ENCODE data around the gene RNASEH1. TPM values are rescaled to one million over a fixed set of nuclear protein-coding genes. Genes with fewer than 3 reads are reported as not detected.
"Not testable (repeated sequence)": the region's sequence is repeated elsewhere in the genome, so short reads cannot be mapped to it uniquely, and the experiment has no call there.

Gene RNASEH1
- total RNA-seq, 1 donor from 2014 or later, result 23.4 TPM

DNA sequence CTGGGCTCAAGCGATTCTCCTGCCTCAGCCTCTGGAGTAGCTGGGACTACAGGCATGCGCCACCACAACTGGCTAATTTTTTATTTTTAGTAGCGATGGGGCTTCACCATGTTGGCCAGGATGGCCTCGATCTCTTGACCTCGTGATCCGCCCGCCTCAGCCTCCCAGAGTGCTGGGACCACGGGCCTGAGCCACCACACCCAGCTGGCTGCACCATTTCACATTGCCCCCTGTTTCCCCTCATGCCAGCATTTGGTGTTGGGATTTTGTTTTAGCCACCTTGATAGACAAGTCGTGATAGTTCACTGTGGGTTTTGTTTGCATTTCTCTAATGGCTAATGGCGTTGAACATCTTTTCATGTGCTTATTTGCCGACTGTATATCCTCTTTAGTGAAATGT, 31.0 kb upstream of the RNASEH1 start:
- no peak for DNase-seq (ENCODE audit: low read depth in 2 of 2)

- no peak for DNase-seq (ENCODE audit: low read depth in 2 of 2)
Measured at GRCh38 chr2:3588084-3588483, 30.0 kb upstream of the RNASEH1 start.

DNA sequence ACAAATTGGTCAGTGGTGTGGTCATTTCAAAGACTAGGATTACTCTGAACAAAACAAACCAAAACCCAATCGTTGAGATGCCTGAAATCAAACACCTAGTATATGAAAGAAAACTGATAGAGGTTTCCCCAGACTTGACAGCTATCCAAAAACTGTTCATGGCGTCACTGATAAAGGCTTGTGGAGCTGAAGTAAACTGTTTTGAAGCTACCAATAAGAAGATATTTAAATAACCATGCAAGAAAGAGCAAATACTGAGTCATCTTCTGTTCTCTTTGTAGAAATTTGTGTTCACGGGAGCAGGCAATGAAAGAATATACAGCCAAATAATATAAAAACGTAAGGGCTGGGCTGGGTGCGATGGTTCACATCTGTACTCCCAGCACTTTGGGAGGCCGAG, 29.3 kb upstream of the RNASEH1 start:
- no peak for DNase-seq (ENCODE audit: low read depth in 2 of 2)

GRCh38 chr2:3587021-3587420, 28.9 kb upstream of the RNASEH1 start:
- no peak for DNase-seq (ENCODE audit: low read depth in 2 of 2)

DNA sequence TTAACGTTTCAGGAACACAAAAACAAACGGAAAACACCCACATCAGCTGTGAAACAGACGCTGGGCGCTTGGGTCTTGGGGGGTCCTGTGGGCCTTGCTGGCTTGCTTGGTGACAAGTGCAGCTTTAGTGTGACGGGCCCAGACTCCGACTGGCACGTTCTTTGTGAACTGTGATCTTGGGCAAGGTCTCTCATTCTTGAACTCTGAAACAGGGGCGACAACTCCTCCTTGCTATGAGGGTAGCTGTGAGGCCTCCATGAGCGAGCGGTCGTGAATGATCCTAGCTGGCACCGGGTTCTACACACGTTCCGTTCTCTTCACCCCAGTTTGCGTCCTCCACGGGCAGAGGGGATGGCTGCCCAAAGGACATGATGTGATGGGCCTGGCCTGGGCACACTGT, 28.1 kb upstream of the RNASEH1 start:
- DNase-seq (ENCODE audit: low read depth in 2 of 2), result no peak

DNA sequence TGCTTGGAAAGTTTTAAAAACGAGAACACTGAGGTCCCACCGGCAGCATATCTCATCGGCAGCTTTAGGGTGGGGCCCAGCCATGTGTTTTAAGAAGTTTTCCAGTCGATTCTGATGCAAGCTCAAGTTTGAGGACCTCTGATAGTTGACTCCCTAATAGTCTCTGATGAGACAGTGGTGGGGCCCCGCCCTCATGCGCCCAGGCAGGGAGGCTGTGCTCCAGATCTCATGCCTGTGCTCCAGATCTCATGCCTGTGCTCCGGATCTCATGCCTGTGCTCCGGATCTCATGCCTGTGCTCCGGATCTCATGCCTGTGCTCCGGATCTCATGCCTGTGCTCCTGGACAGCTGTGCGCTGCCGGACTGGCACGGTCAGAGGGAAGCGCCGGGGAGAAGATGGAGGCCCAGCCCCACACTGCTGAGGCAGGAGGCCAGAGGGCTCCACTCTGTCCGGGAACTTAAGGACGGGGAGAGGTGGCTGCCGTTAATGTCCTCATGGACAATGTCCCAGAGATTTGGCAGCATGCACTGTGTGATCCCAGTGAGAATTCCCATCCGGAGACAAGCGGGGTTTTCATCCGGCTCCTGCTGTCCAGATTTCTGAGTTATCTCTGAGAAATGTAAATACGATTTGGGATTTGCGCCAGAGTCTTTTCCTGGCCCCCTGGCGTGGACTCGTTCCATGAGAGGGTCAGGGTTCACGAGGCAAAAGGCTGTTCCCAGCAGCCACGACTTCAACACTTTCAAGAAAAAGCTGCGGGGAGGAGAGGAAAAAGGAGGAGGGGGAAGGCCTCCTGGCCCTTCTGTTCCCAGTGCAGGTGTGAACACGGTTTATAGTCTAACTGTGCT, 27.4 kb upstream of the RNASEH1 start:
- peak; percentile 80 to 81 for DNase-seq (ENCODE audit: low read depth in 2 of 2)

GRCh38 chr2:3584608-3585260, 26.6 kb upstream of the RNASEH1 start:
- no peak for DNase-seq (ENCODE audit: low read depth in 2 of 2)

- DNase-seq (ENCODE audit: low read depth in 2 of 2), result no peak
Measured at GRCh38 chr2:3584076-3584475, 25.9 kb upstream of the RNASEH1 start.

- DNase-seq (ENCODE audit: low read depth in 2 of 2), result no peak
Measured at GRCh38 chr2:3581367-3582262, 23.5 kb upstream of the RNASEH1 start.

GRCh38 chr2:3580449-3580848, 22.3 kb upstream of the RNASEH1 start:
- DNase-seq (ENCODE audit: low read depth in 2 of 2), result no peak

- peak in 1 of 2 donors; percentile 33 for DNase-seq (ENCODE audit: low read depth in 2 of 2)
Measured at GRCh38 chr2:3578987-3579386, 20.9 kb upstream of the RNASEH1 start.

DNA sequence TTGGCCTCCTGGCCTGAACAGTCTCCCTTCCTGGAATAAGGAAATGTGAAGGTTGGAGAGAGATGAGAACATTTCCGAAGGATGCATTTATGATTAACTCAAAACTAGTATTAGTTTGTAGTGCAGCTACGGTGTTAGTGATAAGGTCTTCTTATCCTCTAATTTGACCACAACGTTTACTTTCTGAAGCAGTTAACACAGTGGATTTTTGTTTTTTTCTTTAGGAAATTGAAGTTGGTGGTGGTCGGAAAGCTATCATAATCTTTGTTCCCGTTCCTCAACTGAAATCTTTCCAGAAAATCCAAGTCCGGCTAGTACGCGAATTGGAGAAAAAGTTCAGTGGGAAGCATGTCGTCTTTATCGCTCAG, 18.1 kb upstream of the RNASEH1 start:
- DNase-seq (ENCODE audit: low read depth in 2 of 2), result not testable (repeated sequence)

- DNase-seq (ENCODE audit: low read depth in 2 of 2), result peak; percentile 26 to 46
Measured at GRCh38 chr2:3575534-3576262, 17.6 kb upstream of the RNASEH1 start.

DNA sequence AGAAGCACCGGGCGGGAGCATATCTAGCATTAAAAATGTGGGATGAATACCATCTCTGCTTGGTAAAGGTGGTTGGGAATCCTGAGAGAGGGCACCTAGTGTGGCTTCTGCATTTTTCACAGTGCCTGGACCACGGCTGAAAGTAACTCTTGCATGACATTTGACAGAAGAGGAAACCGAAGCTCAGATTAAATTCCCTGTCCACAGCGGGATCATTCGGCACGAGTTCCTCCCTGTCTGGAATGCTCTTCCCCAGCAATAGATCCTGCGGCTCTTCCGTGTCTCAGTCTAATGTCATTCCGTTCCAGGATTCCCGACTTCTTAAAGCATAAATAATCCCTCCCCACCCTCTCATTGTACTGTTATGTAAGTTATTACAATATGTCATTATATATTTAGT, 16.0 kb upstream of the RNASEH1 start:
- DNase-seq (ENCODE audit: low read depth in 2 of 2), result no peak

DNA sequence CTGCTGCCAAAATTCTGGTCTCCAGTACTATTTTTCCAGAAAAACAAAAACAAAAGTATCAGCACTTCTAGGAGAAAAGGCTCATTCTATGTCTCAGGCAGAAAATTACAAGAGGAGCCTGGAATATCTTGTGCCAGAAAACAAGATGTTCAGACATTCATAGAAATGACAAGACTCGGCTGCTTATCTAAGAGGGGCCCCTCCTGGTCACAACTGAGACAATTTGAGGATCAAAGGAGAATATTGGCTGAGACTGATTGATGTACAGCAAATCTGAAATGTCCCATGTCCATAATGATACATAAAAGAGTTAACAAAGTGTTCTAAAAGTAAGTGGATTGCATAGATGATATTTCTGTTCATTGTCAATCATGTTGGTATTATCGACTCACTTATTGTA, 14.5 kb upstream of the RNASEH1 start:
- no peak for DNase-seq (ENCODE audit: low read depth in 2 of 2)

DNA sequence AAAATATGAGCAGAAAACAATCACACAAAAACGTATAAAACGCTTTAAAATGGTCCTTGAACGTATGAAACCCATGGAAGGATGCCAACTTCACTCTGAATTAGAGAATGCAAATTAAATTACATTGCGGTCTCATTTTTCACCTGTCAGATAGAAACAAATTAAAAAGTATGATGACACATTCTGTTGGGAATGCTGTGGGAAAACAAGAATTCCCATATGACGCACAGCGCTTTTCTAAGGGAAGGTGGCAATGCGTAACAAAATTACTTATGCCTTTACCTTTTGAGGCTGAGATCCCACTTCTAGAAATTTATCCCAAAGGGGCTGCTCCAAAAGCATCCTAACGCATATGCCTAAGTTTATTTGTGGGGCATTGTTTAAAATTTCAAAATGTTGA, 13.2 kb upstream of the RNASEH1 start:
- DNase-seq (ENCODE audit: low read depth in 2 of 2), result no peak

DNA sequence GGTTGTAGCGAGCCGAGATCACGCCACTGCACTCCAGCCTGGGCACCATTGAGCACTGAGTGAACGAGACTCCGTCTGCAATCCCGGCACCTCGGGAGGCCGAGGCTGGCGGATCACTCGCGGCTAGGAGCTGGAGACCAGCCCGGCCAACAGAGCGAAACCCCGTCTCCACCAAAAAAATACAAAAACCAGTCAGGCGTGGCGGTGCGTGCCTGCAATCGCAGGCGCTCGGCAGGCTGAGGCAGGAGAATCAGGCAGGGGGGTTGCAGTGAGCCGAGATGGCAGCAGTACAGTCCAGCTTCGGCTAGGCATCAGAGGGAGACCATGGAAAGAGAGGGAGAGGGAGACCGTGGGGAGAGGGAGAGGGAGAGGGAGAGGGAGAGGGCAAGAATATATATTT, 11.5 kb upstream of the RNASEH1 start:
- DNase-seq (ENCODE audit: low read depth in 2 of 2), result not testable (repeated sequence)

DNA sequence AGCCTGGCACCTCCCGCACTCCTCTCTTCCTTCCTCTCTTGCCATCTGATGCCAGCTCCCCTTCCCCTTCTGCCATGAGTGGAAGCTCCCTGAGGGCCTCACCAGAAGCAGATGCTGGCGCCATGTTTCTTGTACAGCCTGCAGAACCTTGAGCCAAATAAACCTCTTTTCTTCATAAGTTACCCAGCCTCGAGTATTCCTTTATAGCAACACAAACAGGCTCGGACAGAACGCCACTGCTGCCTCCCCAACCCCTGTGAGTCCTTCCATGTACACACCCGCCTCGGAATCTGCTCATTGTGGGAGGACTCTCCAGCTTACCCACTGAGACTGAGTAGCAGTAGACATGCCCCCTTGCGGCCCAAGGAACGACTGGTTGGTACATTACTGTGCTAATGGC, 8.7 kb upstream of the RNASEH1 start:
- DNase-seq (ENCODE audit: low read depth in 2 of 2), result no peak

DNA sequence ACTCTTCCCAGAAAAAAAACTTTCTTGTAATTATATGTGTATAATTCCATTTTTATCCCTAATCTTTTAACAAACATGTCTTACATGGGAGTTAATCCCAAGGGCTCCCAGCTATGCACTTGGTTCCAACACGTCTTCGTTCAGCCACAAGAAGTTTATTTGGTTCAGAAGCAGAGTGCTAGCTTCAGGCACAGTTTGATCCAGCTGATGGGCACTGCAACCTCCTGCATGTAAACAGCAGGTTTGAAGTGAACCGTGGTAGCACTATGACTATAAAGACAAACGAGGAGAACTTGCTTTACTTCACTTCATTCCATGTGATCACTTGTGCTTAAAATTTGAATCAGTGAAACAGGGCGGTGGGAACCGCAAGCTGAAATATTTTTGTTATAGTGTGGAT, 7.0 kb upstream of the RNASEH1 start:
- no peak for DNase-seq (ENCODE audit: low read depth in 2 of 2)

DNA sequence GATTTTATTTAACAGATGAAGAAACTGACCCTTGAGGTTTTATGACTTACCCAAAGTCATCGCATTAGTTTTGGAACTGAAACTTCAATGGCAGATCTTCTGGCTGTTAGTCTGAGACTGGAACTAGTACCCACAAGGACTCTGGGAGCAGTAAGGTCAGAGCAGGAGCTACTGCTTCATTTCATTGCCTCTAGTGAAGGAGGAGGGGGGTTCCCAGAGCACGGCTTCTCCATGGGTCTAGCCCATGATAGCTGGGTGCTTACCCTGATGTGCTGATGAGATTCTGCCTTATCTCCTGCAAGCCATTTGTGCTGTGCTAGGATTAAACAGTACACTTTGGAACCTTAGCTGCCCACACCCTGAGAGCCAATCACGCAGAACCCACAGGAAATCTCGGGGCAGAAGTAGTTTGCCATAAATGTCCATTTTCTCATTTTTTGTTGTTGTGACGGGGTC, 5.4 kb upstream of the RNASEH1 start:
- DNase-seq (ENCODE audit: low read depth in 2 of 2), result no peak

- DNase-seq (ENCODE audit: low read depth in 2 of 2), result no peak
Measured at GRCh38 chr2:3557639-3558204, 411 bp downstream of the RNASEH1 start.
